Measurements from ENCODE around the gene ITPR1. TPM values are rescaled to one million over a fixed set of nuclear protein-coding genes. Genes with fewer than 3 reads are reported as not detected.

The ITPR1 gene
- total RNA-seq, 4 donors from 2014 or later = 14.7 to 45.1 (median 21.0) TPM

DNA sequence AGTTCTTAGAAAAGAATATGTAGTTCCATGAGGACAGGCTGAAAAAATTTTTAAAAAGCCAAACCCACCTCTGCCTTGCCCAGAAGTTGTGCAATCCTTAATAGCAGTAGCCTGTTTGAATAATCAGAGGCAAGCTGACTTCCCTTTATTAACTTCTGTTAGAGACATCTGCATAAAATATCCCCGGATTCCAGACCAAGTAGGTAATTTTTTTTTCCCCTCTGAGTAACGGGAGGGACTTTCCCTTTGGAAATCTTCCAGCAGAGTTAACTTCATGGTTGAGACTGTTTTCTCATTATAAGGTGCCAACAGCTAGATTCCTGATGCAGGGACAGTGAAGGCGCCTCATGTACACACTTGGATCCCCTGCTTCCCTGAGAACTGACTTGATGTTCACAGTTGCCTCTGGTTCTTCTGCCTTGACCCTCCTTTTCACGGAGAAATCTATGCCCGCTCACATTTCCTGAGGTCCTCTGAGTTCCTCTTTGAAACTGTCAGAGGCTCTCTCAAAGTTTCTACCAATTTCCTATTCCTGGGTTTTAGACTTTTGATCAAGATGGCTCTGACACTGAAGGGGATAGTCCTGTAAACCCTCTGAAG lies 258.5 kb downstream of the ITPR1 start:
- DNase-seq (ENCODE audit: low spot score in 2 of 2) = no peak
- whole genome bisulfite sequencing = 22% methylated on average over 5 of the region's 5 CpGs
- Histone ChIP-seq H3K4me3 (no peak overlapping the region), H3K27ac (peak overlapping the region; percentile 82), H3K36me3 (no peaks in the 10 kb centered on the region), H3K4me1 (peaks cover 48% of the 10 kb centered on the region), H3K9me3 (no peaks in the 10 kb centered on the region), H3K27me3 (no peaks in the 10 kb centered on the region)
- TF ChIP-seq POLR2AphosphoS5 (IDR thresholded peaks at IDR 0.05) (no peak), EP300 (IDR thresholded peaks at IDR 0.05) (no peak), POLR2A (IDR thresholded peaks at IDR 0.05) (no peak), CTCF (IDR thresholded peaks at IDR 0.05) (no peak)

DNA sequence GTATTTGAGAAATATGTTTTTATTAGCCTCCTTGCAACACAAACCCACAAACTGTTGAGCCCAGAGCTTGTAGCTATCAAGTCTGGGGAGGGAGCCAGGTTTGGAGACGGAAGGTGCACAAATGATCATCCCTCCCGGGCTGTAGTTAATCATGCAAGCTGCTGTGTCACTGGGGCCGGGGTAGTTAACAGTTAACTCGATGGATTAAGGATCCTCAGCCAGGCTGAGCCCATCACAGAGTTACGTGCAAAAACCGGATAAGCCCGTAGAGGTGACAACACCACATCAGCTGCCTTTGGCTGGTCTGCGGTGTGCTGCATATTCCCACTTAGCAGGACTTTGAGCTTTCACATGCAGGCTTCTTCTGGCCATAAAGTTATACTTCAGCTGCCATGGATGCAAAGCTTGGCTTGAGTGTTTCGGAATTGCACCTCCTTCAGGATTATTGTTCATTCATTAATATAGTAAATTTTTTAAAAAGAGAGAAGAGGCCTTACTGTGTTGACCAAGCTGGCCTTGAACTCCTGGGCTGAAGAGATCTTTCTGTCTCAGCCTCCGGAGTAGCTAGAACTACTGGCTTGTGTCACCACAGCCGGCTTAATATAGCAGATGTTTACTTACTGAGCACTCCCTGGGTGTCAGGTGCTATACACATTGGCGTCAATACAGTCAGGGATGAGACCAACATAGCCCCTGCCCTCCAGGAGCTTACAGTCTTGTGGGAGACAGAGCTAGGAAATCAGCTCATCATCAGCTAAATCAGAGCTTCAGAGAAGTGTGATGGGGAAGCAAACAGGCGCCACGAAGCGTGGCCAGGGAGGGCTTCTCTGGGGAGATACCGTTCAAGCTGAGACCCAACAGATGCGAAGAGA lies 259.3 kb downstream of the ITPR1 start:
- H3K27me3 ChIP-seq = no peaks in the 10 kb centered on the region
- WGBS = 89% methylated on average over 16 of the region's 17 CpGs
- H3K9me3 ChIP-seq = no peaks in the 10 kb centered on the region
- TF ChIP-seq POLR2A (IDR thresholded peaks at IDR 0.05) (no peak), CTCF (IDR thresholded peaks at IDR 0.05) (no peak), EP300 (IDR thresholded peaks at IDR 0.05) (no peak), POLR2AphosphoS5 (IDR thresholded peaks at IDR 0.05) (no peak)
- no peak overlapping the region for H3K4me3 ChIP-seq
- no peaks in the 10 kb centered on the region for H3K36me3 ChIP-seq
- DNase-seq (ENCODE audit: low spot score in 2 of 2) = no peak
- H3K27ac ChIP-seq = peak overlapping the region; percentile 82
- peaks cover 53% of the 10 kb centered on the region for H3K4me1 ChIP-seq

- no peak for TF ChIP-seq EP300 (IDR thresholded peaks at IDR 0.05)
- TF ChIP-seq POLR2A (IDR thresholded peaks at IDR 0.05) = no peak
- no peak for TF ChIP-seq CTCF (IDR thresholded peaks at IDR 0.05)
- no peak for TF ChIP-seq POLR2AphosphoS5 (IDR thresholded peaks at IDR 0.05)
- peaks cover 53% of the 10 kb centered on the region for H3K4me1 ChIP-seq
- no peaks in the 10 kb centered on the region for H3K36me3 ChIP-seq
- H3K27ac ChIP-seq = no peak overlapping the region
- H3K27me3 ChIP-seq = no peaks in the 10 kb centered on the region
- no peaks in the 10 kb centered on the region for H3K9me3 ChIP-seq
- no peak for DNase-seq (ENCODE audit: low spot score in 2 of 2)
- no peak overlapping the region for H3K4me3 ChIP-seq
- WGBS = 87% methylated on average over 15 of the region's 15 CpGs
Observed at GRCh38 chr3:4753073-4753691, 260.0 kb downstream of the ITPR1 start.

DNA sequence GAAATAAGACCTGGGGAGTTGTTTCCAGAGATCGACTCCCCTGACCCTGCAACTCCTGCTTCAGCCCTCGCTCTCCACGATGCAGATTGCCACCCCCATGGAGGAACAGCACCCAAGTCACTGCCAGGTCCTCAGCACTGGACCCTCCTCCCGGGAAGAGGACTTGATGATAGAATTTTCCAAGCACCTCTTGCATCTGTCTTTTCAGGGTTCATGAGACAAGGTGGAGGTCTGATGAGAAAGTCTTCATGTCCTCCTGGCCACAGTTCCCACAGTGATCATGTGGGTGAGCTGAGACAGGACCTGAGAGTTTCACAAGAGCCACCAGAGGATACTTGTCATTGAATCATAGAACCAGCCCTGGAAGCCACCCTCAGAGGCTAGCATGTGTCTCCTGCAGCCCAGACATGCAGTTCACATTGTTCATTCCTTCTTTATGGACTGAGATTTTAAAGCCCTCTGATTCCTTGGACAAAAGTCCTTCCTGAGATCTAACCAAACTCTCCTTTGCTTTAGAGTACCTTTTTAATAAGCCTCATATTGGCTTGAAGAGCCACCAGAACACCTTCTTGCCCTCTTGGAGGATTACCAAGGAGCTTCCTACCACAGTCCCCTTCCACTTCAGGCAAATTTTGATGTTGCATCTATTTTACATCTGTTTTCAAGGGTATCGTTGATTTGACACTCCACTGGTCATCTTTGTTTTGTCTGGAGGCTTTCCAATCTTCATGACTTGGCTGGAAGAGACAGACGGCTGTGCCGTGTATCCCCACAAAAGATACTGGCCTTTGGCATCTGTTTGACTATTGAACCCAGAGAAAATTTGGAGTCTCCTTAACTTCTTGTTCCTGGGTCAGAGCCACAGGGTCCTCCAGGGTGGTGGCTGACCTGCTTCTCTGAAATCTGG lies 261.3 kb downstream of the ITPR1 start:
- Histone ChIP-seq H3K27ac (no peak overlapping the region), H3K36me3 (no peaks in the 10 kb centered on the region), H3K27me3 (no peaks in the 10 kb centered on the region), H3K4me3 (no peak overlapping the region), H3K4me1 (peaks cover 53% of the 10 kb centered on the region), H3K9me3 (no peaks in the 10 kb centered on the region)
- 91% methylated on average over 7 of the region's 7 CpGs for WGBS
- no peak for DNase-seq (ENCODE audit: low spot score in 2 of 2)
- TF ChIP-seq POLR2AphosphoS5 (IDR thresholded peaks at IDR 0.05) (no peak), EP300 (IDR thresholded peaks at IDR 0.05) (no peak), CTCF (IDR thresholded peaks at IDR 0.05) (no peak), POLR2A (IDR thresholded peaks at IDR 0.05) (no peak)
